Loucy (cell line): Measurements from ENCODE around the gene COL13A1.

Experiments
- CTCF ChIP-seq: fragments of 200-600 bp; sonication (generic); conservative IDR thresholded peaks from 2 replicates; pipeline ENCODE4 v1.5.1; 2014; ENCODE audit warnings: mild to moderate bottlenecking, antibody characterized with exemption, low read length
- EZH2phosphoT487 ChIP-seq: fragments of 200-600 bp; IDR thresholded peaks from 2 replicates; pipeline ENCODE4 v1.6.1; 2018; ENCODE audit warnings: antibody characterized with exemption, mild to moderate bottlenecking, moderate library complexity, borderline replicate concordance

GRCh38 chr10:69972981-69973397, 171.3 kb downstream of the COL13A1 start:
- TF ChIP-seq CTCF (no peak), EZH2phosphoT487 (no peak)
